ENCODE measurements around the gene KCNJ11. TPM values are rescaled to one million over a fixed set of nuclear protein-coding genes. Genes with fewer than 3 reads are reported as not detected.

The KCNJ11 gene
- total and polyA plus RNA-seq, 2 experiments from 2014 or later = 0.31 to 10.5 TPM

DNA sequence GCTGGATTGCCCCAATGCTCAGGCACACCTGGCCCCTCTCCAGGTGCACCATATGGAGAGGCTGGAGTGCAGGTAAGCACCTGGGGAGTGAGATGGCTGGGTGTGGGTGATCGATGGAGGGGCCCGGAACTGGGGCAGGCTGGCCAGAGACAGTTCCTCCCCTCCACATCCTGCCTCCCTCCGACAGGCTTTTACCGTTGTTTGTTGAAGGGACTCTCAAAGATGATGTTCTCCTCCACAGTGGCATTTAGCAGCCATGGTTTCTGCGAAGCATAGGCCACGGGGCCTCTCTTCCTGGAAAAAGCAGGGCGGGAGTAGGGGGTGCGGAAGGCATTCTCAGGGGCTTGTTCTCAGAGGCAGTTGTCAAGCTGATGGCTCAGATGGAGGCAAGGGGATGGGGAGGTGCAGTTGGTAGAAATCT, 25.9 kb upstream of the KCNJ11 start:
- Histone ChIP-seq H2AFZ (no peak overlapping the region), H3K9me2 (replicated peaks; ENCODE audit: insufficient read depth) (no peaks in the 10 kb centered on the region), H3K27me3 (peaks cover 20% of the 10 kb centered on the region), H3K4me1 (ENCODE audit: insufficient read depth) (no peaks in the 10 kb centered on the region), H3K4me2 (no peak overlapping the region), H3K9me3 (ENCODE audit: low read depth) (no peaks in the 10 kb centered on the region), H3K36me3 (replicated peaks; ENCODE audit: insufficient read depth, low read depth) (no peaks in the 10 kb centered on the region), H3K27ac (no peak overlapping the region), H3K4me3 (no peak overlapping the region), H4K20me1 (ENCODE audit: insufficient read depth, poor library complexity, severe bottlenecking) (no peaks in the 10 kb centered on the region), H3K79me2 (no peaks in the 10 kb centered on the region)
- TF ChIP-seq EZH2phosphoT487 (IDR thresholded peaks at IDR 0.05; ENCODE audit: low read depth, severe bottlenecking, unreplicated experiment) = no peak
- no peak for TF ChIP-seq CTCF (IDR thresholded peaks at IDR 0.05; ENCODE audit: poor library complexity)
- no peak for TF ChIP-seq EZH2 (IDR thresholded peaks at IDR 0.05; ENCODE audit: borderline replicate concordance)
- DNase-seq (ENCODE audit: low spot score) = no peak
- 88% methylated on average over 8 of the region's 8 CpGs for WGBS (ENCODE audit: low lambda C conversion rate, missing lambda C conversion rate)

GRCh38 chr11:17413414-17414316, 25.2 kb upstream of the KCNJ11 start:
- no peaks in the 10 kb centered on the region for H3K4me1 ChIP-seq (ENCODE audit: insufficient read depth)
- H3K4me2 ChIP-seq = no peak overlapping the region
- WGBS (ENCODE audit: low lambda C conversion rate, missing lambda C conversion rate) = 81% methylated on average over 15 of the region's 15 CpGs
- peaks cover 13% of the 10 kb centered on the region for H3K27me3 ChIP-seq
- TF ChIP-seq EZH2 (IDR thresholded peaks at IDR 0.05; ENCODE audit: borderline replicate concordance) (no peak), CTCF (IDR thresholded peaks at IDR 0.05; ENCODE audit: poor library complexity) (no peak), EZH2phosphoT487 (IDR thresholded peaks at IDR 0.05; ENCODE audit: low read depth, severe bottlenecking, unreplicated experiment) (no peak)
- no peak for DNase-seq (ENCODE audit: low spot score)
- H3K9me2 ChIP-seq (replicated peaks; ENCODE audit: insufficient read depth) = no peaks in the 10 kb centered on the region
- no peak overlapping the region for H3K4me3 ChIP-seq
- no peaks in the 10 kb centered on the region for H3K79me2 ChIP-seq
- no peaks in the 10 kb centered on the region for H3K36me3 ChIP-seq (replicated peaks; ENCODE audit: insufficient read depth, low read depth)
- H3K27ac ChIP-seq = no peak overlapping the region
- no peak overlapping the region for H2AFZ ChIP-seq
- no peaks in the 10 kb centered on the region for H4K20me1 ChIP-seq (ENCODE audit: insufficient read depth, poor library complexity, severe bottlenecking)
- H3K9me3 ChIP-seq (ENCODE audit: low read depth) = no peaks in the 10 kb centered on the region

GRCh38 chr11:17412488-17413180, 24.2 kb upstream of the KCNJ11 start:
- H3K79me2 ChIP-seq = no peaks in the 10 kb centered on the region
- H3K9me2 ChIP-seq (replicated peaks; ENCODE audit: insufficient read depth) = no peaks in the 10 kb centered on the region
- peaks cover 8% of the 10 kb centered on the region for H3K27me3 ChIP-seq
- no peaks in the 10 kb centered on the region for H3K36me3 ChIP-seq (replicated peaks; ENCODE audit: insufficient read depth, low read depth)
- no peak for DNase-seq (ENCODE audit: low spot score)
- H3K4me3 ChIP-seq = no peak overlapping the region
- H3K27ac ChIP-seq = no peak overlapping the region
- WGBS (ENCODE audit: low lambda C conversion rate, missing lambda C conversion rate) = 71% methylated on average over 9 of the region's 9 CpGs
- no peaks in the 10 kb centered on the region for H4K20me1 ChIP-seq (ENCODE audit: insufficient read depth, poor library complexity, severe bottlenecking)
- H3K9me3 ChIP-seq (ENCODE audit: low read depth) = no peaks in the 10 kb centered on the region
- no peak overlapping the region for H2AFZ ChIP-seq
- no peak overlapping the region for H3K4me2 ChIP-seq
- no peaks in the 10 kb centered on the region for H3K4me1 ChIP-seq (ENCODE audit: insufficient read depth)
- TF ChIP-seq CTCF (IDR thresholded peaks at IDR 0.05; ENCODE audit: poor library complexity) (no peak), EZH2phosphoT487 (IDR thresholded peaks at IDR 0.05; ENCODE audit: low read depth, severe bottlenecking, unreplicated experiment) (no peak)
